Lower leg skin (tissue), 4 donors: ENCODE results near the gene DOCK11. TPM values are rescaled to one million over a fixed set of nuclear protein-coding genes. Genes with fewer than 3 reads are reported as not detected.

ENCODE experiments used
- DNase-seq, 2 donors: peaks; one replicate each; pipeline ENCODE4 v3.0.0-alpha.2; 2019; ENCODE audit warnings: low spot score in 2 of 2
- H3K4me3 ChIP-seq: fragments of 200-600 bp; sonication (generic); 2 replicates; pipeline ENCODE4 v1.5.1; 2017; ENCODE audit warnings: mild to moderate bottlenecking, low read depth; ENCODE audit not compliant: poor library complexity, severe bottlenecking
- CTCF ChIP-seq, 3 donors: fragments of 450-650 bp; IDR thresholded peaks; one replicate each; pipeline ENCODE4 v1.5.1; 2016; ENCODE audit warnings: antibody characterized with exemption in 3 of 3, mild to moderate bottlenecking in 3 of 3, moderate library complexity in 2 of 3
- POLR2A ChIP-seq, 2 donors: fragments of 450-650 bp; IDR thresholded peaks; one replicate each; pipeline ENCODE4 v1.6.1; 2016 to 2017; ENCODE audit warnings: antibody characterized with exemption in 2 of 2, mild to moderate bottlenecking in 1 of 2, moderate library complexity in 1 of 2
- WGBS, 2 donors: methylation state at CpG; one replicate each; pipeline ENCODE4 v1.1.5; 2018; 5-methylcytosine and 5-hydroxymethylcytosine counted together
- intact Hi-C: fragments of 100-400 bp; cut with DNase I; formaldehyde crosslinking; loops from one replicate; pipeline ENCODE4 v1.15.0; 2023; ENCODE audit warnings: low total_unique reads
- total RNA-seq, 4 donors: library from RNA; depleted of rRNA; stranded (reverse); fragments of >200 nt; gene quantifications; one replicate each; pipeline ENCODE4 v1.1.0, GENCODE V29; 2016

Gene DOCK11
- total RNA-seq, 4 donors from 2014 or later, result 3.5 to 11.1 (median 5.5) TPM

GRCh38 chrX:118506805-118507480, 11.3 kb downstream of the DOCK11 start:
- intact Hi-C loops, result no loop called here
- TF ChIP-seq POLR2A (IDR thresholded peaks at IDR 0.05), result no peak
- no peak for TF ChIP-seq CTCF (IDR thresholded peaks at IDR 0.05)
- no peak overlapping the region for H3K4me3 ChIP-seq
- 64 to 82% methylated on average over 11 of the region's 11 CpGs for WGBS, 2 donors
- no peak for DNase-seq

- 49 to 93% methylated on average over 1 of the region's 1 CpG for WGBS, 2 donors
These were observed 12.2 kb downstream of the DOCK11 start for GRCh38 chrX:118507766-118508165.

GRCh38 chrX:118508221-118508620, 12.6 kb downstream of the DOCK11 start:
- TF ChIP-seq POLR2A (IDR thresholded peaks at IDR 0.05) (no peak), CTCF (IDR thresholded peaks at IDR 0.05) (no peak)
- no peak overlapping the region for H3K4me3 ChIP-seq
- DNase-seq, result no peak
- intact Hi-C loops, result no loop called here
- 66 to 78% methylated on average over 5 of the region's 5 CpGs for WGBS, 2 donors

More at GRCh38 chrX:118507766-118508165, 12.2 kb downstream of the DOCK11 start:
- no peak for TF ChIP-seq POLR2A (IDR thresholded peaks at IDR 0.05)
- TF ChIP-seq CTCF (IDR thresholded peaks at IDR 0.05), result no peak
- DNase-seq, result no peak
- H3K4me3 ChIP-seq, result no peak overlapping the region
- intact Hi-C loops, result no loop called here

GRCh38 chrX:118508635-118509034, 13.0 kb downstream of the DOCK11 start:
- H3K4me3 ChIP-seq, result no peak overlapping the region
- DNase-seq, result peak in 1 of 2 donors; percentile 14
- TF ChIP-seq POLR2A (IDR thresholded peaks at IDR 0.05) (no peak), CTCF (IDR thresholded peaks at IDR 0.05) (no peak)
- WGBS, 2 donors, result 79 to 83% methylated on average over 6 of the region's 6 CpGs
- intact Hi-C loops, result no loop called here

- peak in 1 of 2 donors; percentile 81 for DNase-seq
- TF ChIP-seq CTCF (IDR thresholded peaks at IDR 0.05), result no peak
- no peak for TF ChIP-seq POLR2A (IDR thresholded peaks at IDR 0.05)
- no peak overlapping the region for H3K4me3 ChIP-seq
- WGBS, 2 donors, result 83 to 86% methylated on average over 5 of the region's 5 CpGs
- intact Hi-C loops, result no loop called here
These were observed 14.5 kb downstream of the DOCK11 start for GRCh38 chrX:118510111-118510510.
